HCT116 (cell line): ENCODE data around the gene LIN52. TPM values are rescaled to one million over a fixed set of nuclear protein-coding genes. Genes with fewer than 3 reads are reported as not detected.

Source experiments
- ATAC-seq: fragments of 200-7000 bp; cut with Tn5 transposase; 2 replicates; pipeline ENCODE4 v1.9.1; 2020; ENCODE audit warnings: mild to moderate bottlenecking, moderate library complexity
- BruUV-seq: library from RNA; stranded (reverse); fragments of 400-500 nt; replicated peaks from 2 replicates; lab custom pipeline; 2021; lab: Mats Ljungman, UMichigan
- CTCF ChIA-PET: fragments of 300-600 bp; sonication (Branson Sonifier 250); formaldehyde crosslinking; loops from one replicate; lab custom pipeline; 2021; ENCODE audit warnings: antibody characterized with exemption; lab: Charles Lee
- POLR2A ChIA-PET: fragments of 300-600, 350-600 bp; sonication (Branson Sonifier 250); formaldehyde crosslinking; loops from one replicate; lab custom pipeline; 2021; ENCODE audit warnings: antibody characterized with exemption; lab: Charles Lee
- RAD21 ChIA-PET, 2 experiments: fragments of 300-600 bp; sonication (Branson Sonifier 250); formaldehyde crosslinking; loops; one replicate each; lab custom pipeline; 2023; ENCODE audit warnings: low total read pairs in 2 of 2; ENCODE audit not compliant: uncharacterized antibody in 2 of 2, unreplicated experiment in 2 of 2, low non-redundant PET in 1 of 2; lab: Charles Lee
- DNase-seq: peaks from one replicate; pipeline ENCODE4 v3.0.0-alpha.2; 2010; ENCODE audit warnings: low read depth, low spot score
- H2AFZ ChIP-seq: fragments of 200-600 bp; shearing (Covaris generic), sonication (generic); 2 replicates; pipeline ENCODE4 v1.6.1; 2017; ENCODE audit warnings: low read depth, mixed run types, mixed read lengths, antibody characterized with exemption, low read length; ENCODE audit not compliant: poor library complexity, severe bottlenecking
- H3K27ac ChIP-seq: 2 replicates; pipeline ENCODE4 v1.5.1; 2012; ENCODE audit warnings: low read depth, low read length
- H3K27me3 ChIP-seq: fragments of 200-600 bp; sonication (generic); 2 replicates; pipeline ENCODE4 v1.6.1; 2016; ENCODE audit warnings: mixed run types, low read length, mixed read lengths; ENCODE audit not compliant: insufficient read depth
- H3K36me3 ChIP-seq, 2 experiments: fragments of 200-500 bp in 1 of 2; fragments of 200-600 bp in 1 of 2; sonication (Bioruptor generic) in 1 of 2; sonication (generic) in 1 of 2; 2 replicates each; pipeline versions ENCODE4 v1.5.1 to v1.6.1; 2014 to 2016; ENCODE audit warnings: low read length in 2 of 2, inconsistent platforms in 1 of 2, mixed read lengths in 1 of 2, mixed run types in 1 of 2; ENCODE audit not compliant: insufficient read depth in 2 of 2, control insufficient read depth in 1 of 2
- H3K4me1 ChIP-seq, 2 experiments: fragments of 200-600 bp in 1 of 2; sonication (generic) in 1 of 2; 2 replicates each; pipeline versions ENCODE4 v1.5.1 to v1.6.1; 2012 to 2017; ENCODE audit warnings: low read length in 2 of 2, inconsistent platforms in 1 of 2, mild to moderate bottlenecking in 1 of 2, mixed read lengths in 1 of 2, mixed run types in 1 of 2, moderate library complexity in 1 of 2; ENCODE audit not compliant: insufficient read depth in 2 of 2, control insufficient read depth in 1 of 2
- H3K4me2 ChIP-seq: fragments of 200-600 bp; sonication (generic); 2 replicates; pipeline ENCODE4 v1.6.1; 2017; ENCODE audit warnings: mixed run types, low read length, mixed read lengths
- H3K4me3 ChIP-seq, 2 experiments: fragments of 200-600 bp in 1 of 2; sonication (generic) in 1 of 2; replicated peaks in 1 of 2; 2 replicates each; pipeline ENCODE4 v1.5.1; 2011 to 2016; ENCODE audit warnings: low read length in 2 of 2, control low read depth in 1 of 2, low read depth in 1 of 2, mild to moderate bottlenecking in 1 of 2, mixed read lengths in 1 of 2, mixed run types in 1 of 2
- H3K79me2 ChIP-seq: fragments of 200-600 bp; sonication (generic); 2 replicates; pipeline ENCODE4 v1.6.1; 2017; ENCODE audit warnings: mild to moderate bottlenecking, mixed run types, low read length, moderate library complexity, mixed read lengths; ENCODE audit not compliant: insufficient read depth
- H3K9ac ChIP-seq: fragments of 200-600 bp; sonication (generic); 2 replicates; pipeline ENCODE4 v1.6.1; 2016; ENCODE audit warnings: low read length, mixed read lengths
- H3K9me2 ChIP-seq: fragments of 200-600 bp; sonication (generic), shearing (Covaris generic); 2 replicates; pipeline ENCODE4 v1.6.1; 2017; ENCODE audit warnings: mixed run types, mild to moderate bottlenecking, moderate library complexity; ENCODE audit not compliant: insufficient read depth
- H3K9me3 ChIP-seq, 2 experiments: fragments of 200-500 bp in 1 of 2; fragments of 200-600 bp in 1 of 2; sonication (Bioruptor generic) in 1 of 2; sonication (generic) in 1 of 2; 2 replicates each; pipeline ENCODE4 v1.6.1; 2014 to 2017; ENCODE audit warnings: low read length in 2 of 2, mixed read lengths in 2 of 2, inconsistent platforms in 1 of 2, low read depth in 1 of 2, mild to moderate bottlenecking in 1 of 2, mixed run types in 1 of 2, moderate library complexity in 1 of 2; ENCODE audit not compliant: control insufficient read depth in 1 of 2, insufficient read depth in 1 of 2
- H4K20me1 ChIP-seq: fragments of 200-600 bp; sonication (generic), shearing (Covaris generic); 2 replicates; pipeline ENCODE4 v1.6.1; 2017; ENCODE audit warnings: mixed run types, mild to moderate bottlenecking, moderate library complexity; ENCODE audit not compliant: insufficient read depth
- ATF3 ChIP-seq: IDR thresholded peaks from 2 replicates; pipeline ENCODE4 v1.6.1; 2012
- CEBPB ChIP-seq: IDR thresholded peaks from 2 replicates; pipeline ENCODE4 v1.6.1; 2012; ENCODE audit warnings: low read depth
- CTCF ChIP-seq, 3 experiments: fragments of 200-600 bp in 1 of 3; sonication (generic) in 1 of 3; IDR thresholded peaks in 2 of 3; conservative IDR thresholded peaks in 1 of 3; 2 replicates each; pipeline ENCODE4 v1.5.1; 2012 to 2017; ENCODE audit warnings: low read depth in 2 of 3, low read length in 2 of 3, antibody characterized with exemption in 1 of 3, borderline replicate concordance in 1 of 3, control low read depth in 1 of 3, mild to moderate bottlenecking in 1 of 3, mixed read lengths in 1 of 3, mixed run types in 1 of 3, moderate library complexity in 1 of 3; ENCODE audit not compliant: insufficient read depth in 1 of 3
- ELF1 ChIP-seq: IDR thresholded peaks from 2 replicates; pipeline ENCODE4 v1.6.1; 2012; ENCODE audit warnings: low read depth, borderline replicate concordance
- EZH2 ChIP-seq: fragments of 200-600 bp; sonication (generic); IDR thresholded peaks from 2 replicates; pipeline ENCODE4 v1.6.1; 2017; ENCODE audit warnings: antibody characterized with exemption, mixed run types
- FOSL1 ChIP-seq: IDR thresholded peaks from 2 replicates; pipeline ENCODE4 v1.6.1; 2012; ENCODE audit warnings: low read depth
- MAX ChIP-seq: IDR thresholded peaks from 2 replicates; pipeline ENCODE4 v1.6.1; 2012
- POLR2A ChIP-seq: IDR thresholded peaks from 2 replicates; pipeline ENCODE4 v1.7.0; 2011; ENCODE audit warnings: borderline replicate concordance; ENCODE audit not compliant: insufficient read depth, insufficient read length; ENCODE audit errors: extremely low read depth
- POLR2AphosphoS5 ChIP-seq: IDR thresholded peaks from 2 replicates; pipeline ENCODE4 v1.6.1; 2011; ENCODE audit warnings: mild to moderate bottlenecking, low read depth, low read length, moderate library complexity
- REST ChIP-seq: IDR thresholded peaks from 2 replicates; pipeline ENCODE4 v1.6.1; 2012; ENCODE audit warnings: low read depth
- SP1 ChIP-seq: IDR thresholded peaks from 2 replicates; pipeline ENCODE4 v1.6.1; 2012; ENCODE audit warnings: low read depth
- TCF7L2 ChIP-seq: IDR thresholded peaks from 2 replicates; pipeline ENCODE4 v1.7.0; 2011; ENCODE audit warnings: borderline replicate concordance, inconsistent platforms; ENCODE audit not compliant: insufficient read depth, insufficient read length; ENCODE audit errors: extremely low read depth
- YY1 ChIP-seq: IDR thresholded peaks from 2 replicates; pipeline ENCODE4 v1.6.1; 2011; ENCODE audit warnings: low read length, low read depth, moderate library complexity, mild to moderate bottlenecking; ENCODE audit not compliant: insufficient replicate concordance; ENCODE audit errors: extremely low read depth
- ZBTB33 ChIP-seq: IDR thresholded peaks from 2 replicates; pipeline ENCODE4 v1.6.1; 2011; ENCODE audit warnings: mild to moderate bottlenecking, low read length, moderate library complexity; ENCODE audit not compliant: insufficient replicate concordance; ENCODE audit errors: extremely low read depth
- ZFX ChIP-seq: fragments of 450-650 bp; IDR thresholded peaks from 2 replicates; pipeline ENCODE4 v1.6.1; 2017
- ZNF274 ChIP-seq: fragments of 200-500 bp; sonication (Bioruptor generic); IDR thresholded peaks from 2 replicates; pipeline ENCODE4 v1.6.1; 2014; ENCODE audit warnings: mild to moderate bottlenecking, low read depth, low read length, inconsistent platforms
- intact Hi-C: fragments of 100-400 bp; cut with micrococcal nuclease; formaldehyde crosslinking; loops from 2 replicates; pipeline ENCODE4 v1.10.0; 2022
- total RNA-seq: library from RNA; stranded (reverse); gene quantifications from one replicate; pipeline ENCODE4 v1.2.1, GENCODE V29; 2021; ENCODE audit not compliant: unreplicated experiment

Gene LIN52
- total RNA-seq, 1 experiment from 2014 or later = 9.6 TPM

- Histone ChIP-seq H3K4me2 (no peak overlapping the region), H3K4me1 (no peaks in the 10 kb centered on the region), H4K20me1 (no peaks in the 10 kb centered on the region)
- no peak for TF ChIP-seq ELF1
- no peak for TF ChIP-seq ZBTB33
- no peak for TF ChIP-seq TCF7L2
- TF ChIP-seq FOSL1 = no peak
- TF ChIP-seq ATF3 = no peak
- TF ChIP-seq REST = no peak
- TF ChIP-seq POLR2A = no peak
- TF ChIP-seq EZH2 = no peak
- no peak for TF ChIP-seq MAX
- no peak for TF ChIP-seq CTCF (IDR thresholded peaks at IDR 0.05 in 2 of 3, conservative IDR thresholded peaks at IDR 0.05 in 1 of 3; ENCODE audit: borderline replicate concordance in 1 of 3, insufficient read depth in 1 of 3, low read depth in 2 of 3, low read length in 2 of 3)
- TF ChIP-seq POLR2AphosphoS5 = no peak
- no peak for TF ChIP-seq ZFX
- TF ChIP-seq YY1 = no peak
- TF ChIP-seq CEBPB = no peak
- no peak for TF ChIP-seq ZNF274
- no peak for TF ChIP-seq SP1
- TF ChIP-seq, all 23 proteins: peak for 0
- no peak overlapping the region for H3K27ac ChIP-seq
- DNase-seq (no peak), ATAC-seq (no peak)
- no peaks in the 10 kb centered on the region for H3K27me3 ChIP-seq
- H3K36me3 ChIP-seq = no peaks in the 10 kb centered on the region; a peak in 1 of 4 replicates
- POLR2A ChIA-PET = no interaction called here
- H3K9me2 ChIP-seq = no peaks in the 10 kb centered on the region
- H3K9ac ChIP-seq = no peak overlapping the region
- H3K9me3 ChIP-seq = no peaks in the 10 kb centered on the region
- CTCF ChIA-PET = no interaction called here
- RAD21 ChIA-PET = no interaction called here
- intact Hi-C loops = no loop called here
- H3K79me2 ChIP-seq = no peaks in the 10 kb centered on the region
- H3K4me3 ChIP-seq = no peak overlapping the region
- no TSS peak for BruUV-seq
- H2AFZ ChIP-seq = no peak overlapping the region
Observed at GRCh38 chr14:74155287-74155686, 70.5 kb downstream of the LIN52 start.
